BE2C (cell line): ENCODE data around the gene LAIR2.
"Not testable (repeated sequence)": the region's sequence is repeated elsewhere in the genome, so short reads cannot be mapped to it uniquely, and the experiment has no call there.

ENCODE experiments used
- DNase-seq: peaks from one replicate; pipeline ENCODE4 v3.0.0-alpha.2; 2020
- H3K27me3 ChIP-seq: fragments of 250-450 bp; sonication (Bioruptor Pico); 2 replicates; pipeline ENCODE4 v1.5.1; 2020; ENCODE audit warnings: mild to moderate bottlenecking
- H3K36me3 ChIP-seq: fragments of 250-450 bp; sonication (Bioruptor Pico); 2 replicates; pipeline ENCODE4 v1.5.1; 2020; ENCODE audit warnings: mild to moderate bottlenecking
- H3K4me1 ChIP-seq: fragments of 250-450 bp; sonication (Bioruptor Pico); 2 replicates; pipeline ENCODE4 v1.5.1; 2020
- H3K4me3 ChIP-seq: 2 replicates; pipeline ENCODE4 v1.5.1; 2011; ENCODE audit warnings: low read depth, low read length
- H3K9me3 ChIP-seq: fragments of 250-450 bp; sonication (Bioruptor Pico); 2 replicates; pipeline ENCODE4 v1.5.1; 2020
- CTCF ChIP-seq: IDR thresholded peaks from 2 replicates; pipeline ENCODE4 v1.5.1; 2012; ENCODE audit warnings: mild to moderate bottlenecking, low read depth, low read length

Gene LAIR2

GRCh38 chr19:54507824-54508223 lies 5.2 kb downstream of the LAIR2 start:
- Histone ChIP-seq H3K9me3 (no peaks in the 10 kb centered on the region), H3K4me3 (no peak overlapping the region), H3K4me1 (no peaks in the 10 kb centered on the region), H3K27me3 (peaks cover 20% of the 10 kb centered on the region), H3K36me3 (no peaks in the 10 kb centered on the region)
- no peak for TF ChIP-seq CTCF
- DNase-seq, result no peak

GRCh38 chr19:54508487-54508886 lies 5.9 kb downstream of the LAIR2 start:
- H3K4me3 ChIP-seq, DNase-seq, H3K36me3 ChIP-seq, H3K4me1 ChIP-seq, H3K9me3 ChIP-seq: not testable (repeated sequence)
- H3K27me3 ChIP-seq, result peaks cover 22% of the 10 kb centered on the region

GRCh38 chr19:54509200-54509940 lies 6.7 kb downstream of the LAIR2 start:
- H3K9me3 ChIP-seq, H3K36me3 ChIP-seq, H3K4me3 ChIP-seq, DNase-seq, H3K4me1 ChIP-seq: not testable (repeated sequence)
- H3K27me3 ChIP-seq, result peaks cover 27% of the 10 kb centered on the region

DNA sequence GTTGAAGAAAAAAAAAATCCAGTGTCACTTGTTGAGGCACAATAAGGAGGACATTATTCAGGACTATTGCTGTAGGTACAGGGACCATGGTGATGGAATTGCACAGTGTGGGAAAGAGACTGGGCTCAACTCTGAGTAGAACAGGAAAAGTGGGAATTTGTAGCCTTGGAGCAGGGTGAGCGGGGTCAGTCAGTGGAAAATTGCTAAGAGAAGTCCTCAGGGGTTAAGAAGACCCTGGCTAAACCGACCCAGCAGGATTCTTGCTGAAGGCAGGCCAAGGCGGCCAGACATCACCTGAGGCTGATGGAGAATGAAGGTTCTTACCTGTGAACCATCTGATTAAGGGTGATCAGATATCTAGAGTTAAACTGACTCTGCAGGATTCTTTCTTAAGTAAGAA lies 12.5 kb downstream of the LAIR2 start:
- no peaks in the 10 kb centered on the region for H3K4me1 ChIP-seq
- no peaks in the 10 kb centered on the region for H3K36me3 ChIP-seq
- H3K9me3 ChIP-seq, result no peaks in the 10 kb centered on the region
- H3K27me3 ChIP-seq, result peaks cover 59% of the 10 kb centered on the region
- DNase-seq, result no peak
- TF ChIP-seq CTCF, result no peak
- H3K4me3 ChIP-seq, result no peak overlapping the region

DNA sequence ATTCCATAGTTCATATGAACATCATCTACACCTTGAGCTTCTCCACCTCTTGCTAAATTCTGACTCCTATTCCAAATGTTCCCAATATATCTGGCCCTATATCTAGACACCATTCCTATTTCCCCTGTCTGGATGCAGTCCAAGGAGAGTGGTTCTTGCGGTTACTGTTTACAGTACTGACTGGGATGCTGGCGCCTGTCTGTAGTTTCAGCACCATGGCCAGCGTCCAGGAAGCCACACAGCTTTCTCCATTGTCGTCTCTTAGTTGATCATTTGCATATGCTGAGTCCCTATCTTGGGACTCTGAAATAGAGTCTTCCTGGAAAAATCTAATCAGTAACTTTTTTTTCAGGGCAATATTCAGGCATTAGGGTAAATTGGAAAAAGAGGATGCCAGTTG lies 14.9 kb downstream of the LAIR2 start:
- H3K36me3 ChIP-seq, result no peaks in the 10 kb centered on the region
- H3K27me3 ChIP-seq, result peaks cover 61% of the 10 kb centered on the region
- H3K4me3 ChIP-seq, result no peak overlapping the region
- H3K9me3 ChIP-seq, result no peaks in the 10 kb centered on the region
- TF ChIP-seq CTCF, result no peak
- DNase-seq, result no peak
- H3K4me1 ChIP-seq, result no peaks in the 10 kb centered on the region

DNA sequence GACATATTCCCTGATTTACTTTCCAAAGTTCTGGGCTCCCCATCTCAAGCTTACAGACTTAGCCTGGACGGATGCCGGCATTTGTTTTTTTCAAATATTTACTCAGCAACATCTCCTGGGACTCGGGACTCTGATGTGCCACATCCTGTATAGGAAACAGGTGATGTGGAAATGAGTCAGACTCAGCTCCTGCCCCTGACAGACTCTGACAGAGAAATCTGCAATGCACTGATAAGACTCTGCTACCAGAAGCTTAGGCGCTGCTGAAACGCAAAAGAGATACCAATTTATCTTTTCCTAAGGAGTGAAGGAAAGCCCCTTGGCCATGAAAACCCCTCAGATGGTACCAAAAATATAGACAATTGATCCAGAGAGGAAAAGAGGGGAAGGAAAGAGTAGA lies 16.2 kb downstream of the LAIR2 start:
- TF ChIP-seq CTCF, result no peak
- H3K4me1 ChIP-seq, result no peaks in the 10 kb centered on the region
- no peaks in the 10 kb centered on the region for H3K36me3 ChIP-seq
- H3K27me3 ChIP-seq, result peaks cover 52% of the 10 kb centered on the region
- no peaks in the 10 kb centered on the region for H3K9me3 ChIP-seq
- no peak for DNase-seq
- H3K4me3 ChIP-seq, result no peak overlapping the region

DNA sequence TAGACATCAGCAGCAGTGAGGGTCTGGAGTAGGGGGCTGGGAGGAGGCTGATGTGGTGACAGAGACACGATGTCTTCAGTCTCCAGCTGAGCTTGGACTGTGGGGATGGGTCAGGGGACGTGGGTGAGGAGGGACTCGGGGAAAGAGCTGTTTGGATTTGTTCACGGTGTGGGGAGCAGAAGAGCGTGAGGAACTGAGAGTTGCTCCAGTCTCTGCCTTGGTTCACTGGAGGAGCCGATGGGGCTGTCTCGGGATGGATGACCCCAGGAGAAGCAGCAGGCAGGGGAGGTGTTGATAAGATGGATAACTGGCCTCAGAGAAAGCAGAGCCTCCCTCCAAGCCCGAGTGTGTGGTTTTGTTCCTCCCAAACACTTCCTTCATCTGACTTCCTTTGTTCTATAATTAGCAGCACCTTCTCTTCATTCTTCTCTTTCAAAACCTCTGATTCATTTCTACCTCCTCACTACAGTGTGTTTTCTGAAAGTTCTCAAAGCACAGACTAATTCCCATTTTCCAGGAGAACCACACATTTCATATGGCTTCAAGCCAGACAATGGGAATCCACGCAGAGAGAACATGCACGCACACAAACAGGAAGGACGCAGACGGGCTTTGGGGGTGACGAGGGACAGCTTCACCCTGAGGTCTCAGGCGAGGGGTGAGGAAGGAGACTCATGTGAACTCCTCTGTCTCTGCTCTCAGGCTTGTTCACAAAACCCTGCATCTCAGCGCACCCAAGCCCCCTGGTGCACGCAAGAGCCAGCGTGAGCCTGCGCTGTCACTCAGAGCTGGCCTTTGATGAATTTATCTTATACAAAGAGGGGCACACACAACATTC lies 18.6 kb downstream of the LAIR2 start:
- DNase-seq, result no peak
- no peaks in the 10 kb centered on the region for H3K9me3 ChIP-seq
- H3K36me3 ChIP-seq, result no peaks in the 10 kb centered on the region
- no peak for TF ChIP-seq CTCF
- peaks cover 34% of the 10 kb centered on the region for H3K27me3 ChIP-seq
- no peaks in the 10 kb centered on the region for H3K4me1 ChIP-seq
- H3K4me3 ChIP-seq, result no peak overlapping the region
